HCT116 (cell line): ENCODE data around the gene PRDM7.

Source experiments
- CEBPB ChIP-seq: IDR thresholded peaks from 2 replicates; pipeline ENCODE4 v1.6.1; 2012; ENCODE audit warnings: low read depth
- EZH2 ChIP-seq: fragments of 200-600 bp; sonication (generic); IDR thresholded peaks from 2 replicates; pipeline ENCODE4 v1.6.1; 2017; ENCODE audit warnings: antibody characterized with exemption, mixed run types
- POLR2A ChIP-seq: IDR thresholded peaks from 2 replicates; pipeline ENCODE4 v1.7.0; 2011; ENCODE audit warnings: borderline replicate concordance; ENCODE audit not compliant: insufficient read depth, insufficient read length; ENCODE audit errors: extremely low read depth
- SIN3A ChIP-seq: IDR thresholded peaks from 2 replicates; pipeline ENCODE4 v1.6.1; 2012; ENCODE audit warnings: low read depth
- YY1 ChIP-seq: IDR thresholded peaks from 2 replicates; pipeline ENCODE4 v1.6.1; 2011; ENCODE audit warnings: low read length, low read depth, moderate library complexity, mild to moderate bottlenecking; ENCODE audit not compliant: insufficient replicate concordance; ENCODE audit errors: extremely low read depth
- ZNF274 ChIP-seq: fragments of 200-500 bp; sonication (Bioruptor generic); IDR thresholded peaks from 2 replicates; pipeline ENCODE4 v1.6.1; 2014; ENCODE audit warnings: mild to moderate bottlenecking, low read depth, low read length, inconsistent platforms
- TF ChIP-seq, protein P1 (sequence below), 3 experiments: fragments of 200-600 bp in 1 of 3; sonication (generic) in 1 of 3; IDR thresholded peaks in 2 of 3; conservative IDR thresholded peaks in 1 of 3; 2 replicates each; pipeline ENCODE4 v1.5.1; 2012 to 2017; ENCODE audit warnings: low read depth in 2 of 3, low read length in 2 of 3, antibody characterized with exemption in 1 of 3, borderline replicate concordance in 1 of 3, control low read depth in 1 of 3, mild to moderate bottlenecking in 1 of 3, mixed read lengths in 1 of 3, mixed run types in 1 of 3, moderate library complexity in 1 of 3; ENCODE audit not compliant: insufficient read depth in 1 of 3

DNA sequence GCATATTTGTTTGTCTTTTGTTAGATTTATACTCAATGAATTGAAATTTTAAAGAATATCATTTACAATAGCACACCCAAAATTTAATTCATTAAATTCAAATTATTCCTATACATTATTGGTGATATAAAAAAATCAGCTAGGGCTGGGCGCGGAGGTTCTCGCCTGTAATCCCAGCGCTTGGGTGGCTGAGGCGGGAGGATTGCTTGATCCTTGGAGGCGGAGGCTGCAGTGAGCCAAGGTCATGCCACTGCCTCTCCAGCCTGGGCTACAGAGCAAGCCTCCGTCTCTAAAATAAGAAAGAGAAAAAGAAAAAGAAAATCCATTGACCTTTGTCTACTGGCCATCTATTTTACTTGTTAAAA, 4.5 kb upstream of the PRDM7 start:
- TF ChIP-seq POLR2A = no peak
- TF ChIP-seq SIN3A = no peak
- TF ChIP-seq, protein P1, sequence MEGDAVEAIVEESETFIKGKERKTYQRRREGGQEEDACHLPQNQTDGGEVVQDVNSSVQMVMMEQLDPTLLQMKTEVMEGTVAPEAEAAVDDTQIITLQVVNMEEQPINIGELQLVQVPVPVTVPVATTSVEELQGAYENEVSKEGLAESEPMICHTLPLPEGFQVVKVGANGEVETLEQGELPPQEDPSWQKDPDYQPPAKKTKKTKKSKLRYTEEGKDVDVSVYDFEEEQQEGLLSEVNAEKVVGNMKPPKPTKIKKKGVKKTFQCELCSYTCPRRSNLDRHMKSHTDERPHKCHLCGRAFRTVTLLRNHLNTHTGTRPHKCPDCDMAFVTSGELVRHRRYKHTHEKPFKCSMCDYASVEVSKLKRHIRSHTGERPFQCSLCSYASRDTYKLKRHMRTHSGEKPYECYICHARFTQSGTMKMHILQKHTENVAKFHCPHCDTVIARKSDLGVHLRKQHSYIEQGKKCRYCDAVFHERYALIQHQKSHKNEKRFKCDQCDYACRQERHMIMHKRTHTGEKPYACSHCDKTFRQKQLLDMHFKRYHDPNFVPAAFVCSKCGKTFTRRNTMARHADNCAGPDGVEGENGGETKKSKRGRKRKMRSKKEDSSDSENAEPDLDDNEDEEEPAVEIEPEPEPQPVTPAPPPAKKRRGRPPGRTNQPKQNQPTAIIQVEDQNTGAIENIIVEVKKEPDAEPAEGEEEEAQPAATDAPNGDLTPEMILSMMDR (IDR thresholded peaks at IDR 0.05 in 2 of 3, conservative IDR thresholded peaks at IDR 0.05 in 1 of 3; ENCODE audit: borderline replicate concordance in 1 of 3, insufficient read depth in 1 of 3, low read depth in 2 of 3, low read length in 2 of 3) = no peak
- TF ChIP-seq ZNF274 = no peak
- TF ChIP-seq EZH2 = no peak
- TF ChIP-seq CEBPB = no peak
- TF ChIP-seq YY1 = no peak
